HG03135 (cell line): Measurements from ENCODE around the gene IQSEC1.
A peak's percentile ranks its signal among the peaks of the same experiment; 100 is the strongest.

Experiments used
- ATAC-seq: cut with Tn5 transposase; IDR thresholded peaks from one replicate; pipeline ENCODE4 v1.9.1; 2021; ENCODE audit warnings: mild to moderate bottlenecking, moderate library complexity; ENCODE audit not compliant: unreplicated experiment

Gene IQSEC1

GRCh38 chr3:13073326-13074005 is at the start of gene IQSEC1:
Gene IQSEC1 (minus strand): TSS chr3:13073429. CDS start chr3:13073014, 415 bp downstream.
- ATAC-seq: peak; percentile 62

GRCh38 chr3:13122081-13123012 is 49.1 kb upstream of the IQSEC1 start:
- ATAC-seq: no peak

DNA sequence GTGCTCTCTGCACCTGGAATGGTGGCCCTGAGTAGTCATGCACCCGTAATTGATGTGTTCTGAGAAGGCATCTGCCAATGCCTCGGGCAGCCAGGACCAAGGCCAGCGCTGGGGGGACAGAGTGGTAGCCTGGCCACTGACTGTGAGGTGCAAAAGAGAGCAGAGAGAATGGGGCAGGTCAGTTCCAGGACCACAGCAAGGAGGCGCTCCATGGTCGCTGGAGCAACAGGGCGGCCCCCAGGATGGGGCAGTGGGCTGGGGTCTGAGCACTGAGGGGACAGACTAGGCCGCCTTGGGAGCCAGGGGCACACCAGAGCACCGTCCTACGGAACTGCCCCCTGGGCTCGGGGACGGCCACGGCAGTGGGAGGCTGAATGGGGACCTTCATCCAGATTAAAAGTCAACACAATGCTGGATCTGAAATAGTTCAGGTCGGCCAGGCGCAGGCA is 48.3 kb upstream of the IQSEC1 start:
- ATAC-seq: no peak

GRCh38 chr3:13120928-13121552 is 47.8 kb upstream of the IQSEC1 start:
- no peak for ATAC-seq

DNA sequence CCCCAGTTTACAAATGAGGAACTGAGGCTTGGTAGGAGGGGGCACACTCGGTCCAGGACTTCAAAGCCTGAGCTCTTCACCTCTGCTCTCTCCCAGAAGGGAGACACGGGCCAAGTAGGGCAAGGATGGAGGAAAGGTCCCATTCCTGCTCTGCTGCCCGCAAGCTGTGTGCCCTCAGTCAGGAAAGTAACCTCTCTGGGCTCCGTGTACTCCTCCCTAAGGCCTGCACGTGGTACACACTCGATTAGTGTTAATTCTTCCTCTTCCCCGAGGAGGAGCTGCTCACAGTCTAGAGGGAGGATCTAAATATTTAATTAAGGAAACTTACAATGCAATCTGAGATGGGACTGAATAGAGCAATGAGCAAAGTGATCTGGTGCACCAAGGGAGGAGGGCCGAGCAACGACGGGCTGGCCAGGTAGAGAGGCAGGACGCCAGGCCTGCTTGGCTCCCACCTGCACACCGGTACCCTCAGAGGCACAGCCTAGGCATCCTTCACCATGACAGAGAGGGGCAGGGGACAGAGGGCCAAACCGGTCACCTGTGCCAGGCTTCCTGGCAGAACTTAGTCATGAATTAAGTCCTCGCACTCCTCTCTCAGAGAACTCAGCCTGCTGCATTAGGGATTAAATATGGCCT is 47.2 kb upstream of the IQSEC1 start:
- ATAC-seq: no peak

DNA sequence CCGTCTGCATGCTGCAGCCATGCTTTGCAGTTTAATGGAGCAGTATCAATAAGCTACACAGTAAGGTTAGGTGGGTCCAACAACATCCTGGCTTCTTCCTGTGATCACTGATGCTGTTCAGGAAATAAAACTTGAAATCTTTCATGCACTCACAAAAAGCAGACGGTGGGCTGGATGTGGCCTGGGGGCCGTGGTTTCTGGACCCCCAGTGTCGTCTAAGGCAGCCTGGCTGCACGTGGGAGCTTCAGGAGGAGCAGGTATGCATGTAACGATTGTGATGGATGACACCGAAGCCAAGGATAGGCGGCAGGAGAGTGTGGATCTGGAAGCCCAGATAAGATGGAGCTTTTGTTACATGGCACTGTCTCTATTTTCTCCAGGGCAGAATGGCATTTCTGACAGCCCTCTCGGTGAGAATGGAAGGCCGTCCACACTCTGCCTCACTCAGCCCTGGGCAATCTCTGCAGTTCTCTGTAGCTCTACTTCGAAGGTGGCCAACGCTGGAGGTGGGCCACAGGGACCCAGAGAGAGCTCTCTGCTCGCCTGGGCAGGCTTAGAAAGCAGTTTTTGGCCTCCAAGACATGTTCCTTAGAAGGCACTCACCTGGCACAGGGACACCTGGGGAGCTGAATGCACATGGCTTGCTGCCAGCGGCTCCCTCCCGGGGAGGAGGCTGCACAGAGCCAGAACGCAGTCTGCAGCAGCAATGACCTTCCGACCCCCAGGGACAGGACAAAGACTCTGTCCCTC is 46.4 kb upstream of the IQSEC1 start:
- ATAC-seq: no peak

- ATAC-seq: no peak
These were observed 43.2 kb upstream of the IQSEC1 start for GRCh38 chr3:13116426-13116825.

- no peak for ATAC-seq
These were observed 42.8 kb upstream of the IQSEC1 start for GRCh38 chr3:13115991-13116390.

GRCh38 chr3:13115576-13115910 is 42.3 kb upstream of the IQSEC1 start:
- no peak for ATAC-seq

GRCh38 chr3:13114811-13115575 is 41.8 kb upstream of the IQSEC1 start:
- no peak for ATAC-seq

GRCh38 chr3:13113346-13114330 is 40.4 kb upstream of the IQSEC1 start:
- no peak for ATAC-seq

- ATAC-seq: no peak
These were observed 39.5 kb upstream of the IQSEC1 start for GRCh38 chr3:13112521-13113345.

- no peak for ATAC-seq
These were observed 38.8 kb upstream of the IQSEC1 start for GRCh38 chr3:13111873-13112520.

- peak; percentile 18 for ATAC-seq
These were observed 38.1 kb upstream of the IQSEC1 start for GRCh38 chr3:13111173-13111872.

DNA sequence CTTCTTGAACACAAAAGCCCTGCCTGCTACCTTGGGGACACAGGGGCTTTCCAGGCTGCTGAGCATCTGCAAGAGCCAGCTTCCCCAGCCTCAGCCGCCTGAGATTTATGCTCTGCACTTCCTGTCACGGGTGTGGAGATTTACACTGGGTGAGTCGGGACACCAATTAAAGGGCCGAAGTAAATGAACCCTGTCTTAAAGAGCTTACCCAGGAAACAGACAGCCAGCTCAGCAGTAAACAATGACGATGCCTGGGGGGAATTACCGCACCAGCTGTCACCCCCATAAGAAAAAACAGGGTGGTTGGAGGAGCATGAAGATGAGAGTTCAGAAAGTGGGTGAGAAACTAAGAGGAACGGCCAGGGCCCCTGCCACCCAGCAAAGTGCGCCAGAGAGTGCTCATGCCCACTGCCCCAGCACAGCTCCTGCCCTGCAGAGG is 37.5 kb upstream of the IQSEC1 start:
- peak; percentile 66 for ATAC-seq

GRCh38 chr3:13109516-13109915 is 36.3 kb upstream of the IQSEC1 start:
- no peak for ATAC-seq
